BE2C (cell line): ENCODE measurements around the gene MSGN1.

Experiments
- DNase-seq: peaks from one replicate; pipeline ENCODE4 v3.0.0-alpha.2; 2020
- H3K27me3 ChIP-seq: fragments of 250-450 bp; sonication (Bioruptor Pico); 2 replicates; pipeline ENCODE4 v1.5.1; 2020; ENCODE audit warnings: mild to moderate bottlenecking
- H3K36me3 ChIP-seq: fragments of 250-450 bp; sonication (Bioruptor Pico); 2 replicates; pipeline ENCODE4 v1.5.1; 2020; ENCODE audit warnings: mild to moderate bottlenecking
- H3K4me1 ChIP-seq: fragments of 250-450 bp; sonication (Bioruptor Pico); 2 replicates; pipeline ENCODE4 v1.5.1; 2020
- H3K4me3 ChIP-seq: 2 replicates; pipeline ENCODE4 v1.5.1; 2011; ENCODE audit warnings: low read depth, low read length
- H3K9me3 ChIP-seq: fragments of 250-450 bp; sonication (Bioruptor Pico); 2 replicates; pipeline ENCODE4 v1.5.1; 2020
- TF ChIP-seq, protein P1 (sequence below): IDR thresholded peaks from 2 replicates; pipeline ENCODE4 v1.5.1; 2012; ENCODE audit warnings: mild to moderate bottlenecking, low read depth, low read length

MSGN1 gene

DNA sequence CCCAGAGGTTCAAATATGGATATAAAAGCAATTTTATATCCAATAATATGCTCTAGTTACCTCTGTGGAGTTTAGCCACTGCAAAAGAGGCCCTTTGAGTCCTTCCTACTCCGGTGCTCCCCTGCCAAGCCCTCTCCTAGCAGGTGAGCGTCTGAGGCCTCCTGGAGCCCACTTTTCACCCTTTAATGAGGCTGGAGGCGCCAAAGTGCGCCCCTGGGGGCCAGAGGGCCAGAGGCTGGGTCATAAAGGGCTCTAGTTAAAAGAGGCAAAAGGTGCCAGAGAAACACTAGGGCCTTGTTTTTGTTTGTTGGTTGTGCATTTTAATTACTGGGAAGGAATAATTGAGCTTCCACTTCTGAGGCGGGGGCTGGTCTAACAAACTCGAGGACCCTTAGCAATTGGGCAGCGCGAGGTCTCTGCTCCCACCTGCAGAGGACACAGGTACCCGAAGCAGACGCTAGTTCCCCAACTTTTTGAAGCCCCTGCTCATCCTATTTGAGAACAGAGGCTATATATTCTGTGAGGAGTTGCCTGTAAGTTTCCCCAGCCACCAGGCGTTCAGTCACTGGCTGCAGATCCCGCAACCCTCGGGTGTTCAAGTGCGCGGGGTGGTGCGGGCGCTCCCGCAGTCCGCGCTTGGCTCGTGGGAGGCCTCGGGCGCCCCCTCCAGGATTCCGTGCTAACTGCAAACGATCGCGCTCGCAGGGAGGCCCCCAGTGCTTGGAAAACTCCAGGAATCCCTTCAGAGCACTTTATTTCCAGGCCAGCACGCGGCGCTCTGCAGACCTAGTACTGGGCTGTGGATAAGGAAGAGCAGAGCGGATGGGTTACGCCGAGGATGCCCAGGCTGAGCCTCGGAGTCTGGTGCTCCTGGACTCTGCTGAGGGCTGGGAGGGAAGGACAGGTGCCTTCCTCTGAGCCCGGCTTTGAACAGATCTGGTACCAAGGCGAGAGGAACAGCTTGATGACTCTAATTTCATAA is 14.1 kb downstream of the MSGN1 start:
- Histone ChIP-seq H3K36me3 (no peaks in the 10 kb centered on the region), H3K27me3 (no peaks in the 10 kb centered on the region; the same call in 1 of the 2 replicates), H3K4me1 (no peaks in the 10 kb centered on the region), H3K4me3 (peak overlapping the region; percentile 50), H3K9me3 (no peaks in the 10 kb centered on the region)
- peak; percentile 91 for DNase-seq
- TF ChIP-seq, protein P1, sequence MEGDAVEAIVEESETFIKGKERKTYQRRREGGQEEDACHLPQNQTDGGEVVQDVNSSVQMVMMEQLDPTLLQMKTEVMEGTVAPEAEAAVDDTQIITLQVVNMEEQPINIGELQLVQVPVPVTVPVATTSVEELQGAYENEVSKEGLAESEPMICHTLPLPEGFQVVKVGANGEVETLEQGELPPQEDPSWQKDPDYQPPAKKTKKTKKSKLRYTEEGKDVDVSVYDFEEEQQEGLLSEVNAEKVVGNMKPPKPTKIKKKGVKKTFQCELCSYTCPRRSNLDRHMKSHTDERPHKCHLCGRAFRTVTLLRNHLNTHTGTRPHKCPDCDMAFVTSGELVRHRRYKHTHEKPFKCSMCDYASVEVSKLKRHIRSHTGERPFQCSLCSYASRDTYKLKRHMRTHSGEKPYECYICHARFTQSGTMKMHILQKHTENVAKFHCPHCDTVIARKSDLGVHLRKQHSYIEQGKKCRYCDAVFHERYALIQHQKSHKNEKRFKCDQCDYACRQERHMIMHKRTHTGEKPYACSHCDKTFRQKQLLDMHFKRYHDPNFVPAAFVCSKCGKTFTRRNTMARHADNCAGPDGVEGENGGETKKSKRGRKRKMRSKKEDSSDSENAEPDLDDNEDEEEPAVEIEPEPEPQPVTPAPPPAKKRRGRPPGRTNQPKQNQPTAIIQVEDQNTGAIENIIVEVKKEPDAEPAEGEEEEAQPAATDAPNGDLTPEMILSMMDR = peak; percentile 93

- Histone ChIP-seq H3K36me3 (no peaks in the 10 kb centered on the region), H3K4me3 (no peak overlapping the region), H3K4me1 (no peaks in the 10 kb centered on the region), H3K27me3 (no peaks in the 10 kb centered on the region; the same call in 1 of the 2 replicates), H3K9me3 (no peaks in the 10 kb centered on the region)
- no peak for DNase-seq
- TF ChIP-seq, protein P1 = no peak
Observed at GRCh38 chr2:17835516-17835915, 19.3 kb downstream of the MSGN1 start.

- DNase-seq = no peak
- Histone ChIP-seq H3K4me3 (no peak overlapping the region), H3K27me3 (no peaks in the 10 kb centered on the region), H3K36me3 (no peaks in the 10 kb centered on the region), H3K4me1 (no peaks in the 10 kb centered on the region), H3K9me3 (no peaks in the 10 kb centered on the region)
- TF ChIP-seq, protein P1 = no peak
Observed at GRCh38 chr2:17839959-17840358, 23.7 kb downstream of the MSGN1 start.

DNA sequence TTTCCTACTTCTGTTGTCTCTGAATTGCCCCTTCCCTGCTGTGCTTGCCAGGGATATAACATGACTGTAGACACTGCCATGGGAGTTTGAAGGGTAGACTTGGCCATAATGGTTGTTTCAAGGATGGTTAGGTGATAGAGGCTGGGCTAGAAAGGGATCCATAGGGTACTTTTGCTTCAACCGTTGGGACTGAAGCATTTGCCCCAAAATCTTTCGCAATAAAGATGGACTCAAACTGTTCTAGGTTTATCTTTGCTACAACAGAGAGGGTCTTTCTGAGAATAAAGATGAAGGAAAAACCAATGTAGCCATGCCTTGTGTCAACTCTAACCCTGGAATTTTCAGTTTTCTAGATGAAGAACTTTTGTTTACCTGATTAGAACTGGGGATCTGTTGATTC is 27.2 kb downstream of the MSGN1 start:
- no peaks in the 10 kb centered on the region for H3K9me3 ChIP-seq
- TF ChIP-seq, protein P1 = no peak
- H3K4me1 ChIP-seq = no peaks in the 10 kb centered on the region
- no peaks in the 10 kb centered on the region for H3K27me3 ChIP-seq
- no peaks in the 10 kb centered on the region for H3K36me3 ChIP-seq
- H3K4me3 ChIP-seq = no peak overlapping the region
- DNase-seq = no peak

DNA sequence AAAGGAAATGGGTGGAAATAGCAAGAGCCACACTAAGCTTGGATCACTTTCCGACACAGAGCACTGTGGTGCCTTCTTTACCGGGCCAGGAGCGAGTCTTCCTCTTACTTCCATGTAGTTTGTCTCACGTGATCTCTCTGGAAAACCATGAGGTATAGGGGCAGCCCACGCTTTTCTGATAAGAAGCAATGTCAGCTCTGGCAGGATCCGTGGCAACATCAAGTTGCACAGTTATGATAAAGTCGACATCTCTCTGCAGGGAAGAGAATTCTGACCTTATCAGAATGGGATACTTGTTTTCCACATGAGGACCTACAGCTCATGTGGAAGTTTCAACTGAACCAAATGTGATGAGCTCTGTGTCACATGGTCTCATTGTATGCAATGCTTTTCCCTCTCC is 29.5 kb downstream of the MSGN1 start:
- no peaks in the 10 kb centered on the region for H3K27me3 ChIP-seq
- no peaks in the 10 kb centered on the region for H3K36me3 ChIP-seq
- H3K4me3 ChIP-seq = no peak overlapping the region
- no peaks in the 10 kb centered on the region for H3K4me1 ChIP-seq
- no peak for DNase-seq
- no peaks in the 10 kb centered on the region for H3K9me3 ChIP-seq
- TF ChIP-seq, protein P1 = no peak

DNA sequence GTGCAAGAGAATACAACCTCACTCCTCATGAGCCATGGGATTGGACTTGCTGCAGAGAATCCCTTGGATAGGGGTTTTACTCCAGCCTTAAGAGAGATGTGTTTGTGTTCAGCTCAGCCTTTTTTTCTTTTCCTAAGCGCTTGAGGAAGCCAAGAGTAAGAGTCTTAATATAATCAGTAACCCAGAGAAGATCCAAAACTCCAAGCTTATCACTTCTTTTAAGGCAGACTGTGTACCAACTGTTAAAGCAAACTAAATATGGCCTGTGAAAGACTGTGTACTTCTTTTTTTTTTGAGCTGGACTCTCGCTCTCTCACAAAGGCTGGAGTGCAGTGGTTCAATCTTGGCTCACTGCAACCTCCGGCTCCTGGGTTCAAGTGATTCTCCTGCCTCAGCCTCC is 30.4 kb downstream of the MSGN1 start:
- no peaks in the 10 kb centered on the region for H3K36me3 ChIP-seq

More for the DNA sequence above, 30.4 kb downstream of the MSGN1 start:
- no peak for DNase-seq
- no peaks in the 10 kb centered on the region for H3K4me1 ChIP-seq
- TF ChIP-seq, protein P1 = no peak
- H3K9me3 ChIP-seq = no peaks in the 10 kb centered on the region
- H3K4me3 ChIP-seq = no peak overlapping the region
- no peaks in the 10 kb centered on the region for H3K27me3 ChIP-seq
